Mononuclear cell (primary cell): ENCODE data around the gene LAMA5. TPM values are rescaled to one million over a fixed set of nuclear protein-coding genes. Genes with fewer than 3 reads are reported as not detected.

ENCODE experiments used
- H3K27me3 ChIP-seq: 2 replicates; pipeline ENCODE4 v1.6.0; 2011; ENCODE audit warnings: low read length, control low read depth; ENCODE audit not compliant: insufficient read depth
- H3K4me1 ChIP-seq: 2 replicates; pipeline ENCODE4 v1.5.1; 2011; ENCODE audit warnings: mild to moderate bottlenecking, low read length, control low read depth; ENCODE audit not compliant: insufficient read depth
- H3K4me3 ChIP-seq: 2 replicates; pipeline ENCODE4 v1.5.1; 2011; ENCODE audit warnings: mild to moderate bottlenecking, low read length, moderate library complexity
- H3K9me3 ChIP-seq: 2 replicates; pipeline ENCODE4 v1.5.1; 2011; ENCODE audit warnings: low read depth, mild to moderate bottlenecking, control low read depth, low read length
- total RNA-seq: library from RNA; depleted of rRNA; stranded (reverse); fragments of >200 nt; gene quantifications from one replicate; pipeline ENCODE4 v1.2.3, GENCODE V29; 2012

The LAMA5 gene
- total RNA-seq, 1 donor: 1.2 TPM

GRCh38 chr20:62342910-62343309, 24.2 kb downstream of the LAMA5 start:
- peaks cover 5% of the 10 kb centered on the region for H3K4me1 ChIP-seq
- no peaks in the 10 kb centered on the region for H3K27me3 ChIP-seq
- H3K9me3 ChIP-seq: no peaks in the 10 kb centered on the region
- H3K4me3 ChIP-seq: no peak overlapping the region

- no peak overlapping the region for H3K4me3 ChIP-seq
- no peaks in the 10 kb centered on the region for H3K27me3 ChIP-seq
- H3K9me3 ChIP-seq: no peaks in the 10 kb centered on the region
- peaks cover 20% of the 10 kb centered on the region for H3K4me1 ChIP-seq
Measured at GRCh38 chr20:62339647-62340062, 27.5 kb downstream of the LAMA5 start.

GRCh38 chr20:62338294-62338620, 28.9 kb downstream of the LAMA5 start:
- Histone ChIP-seq H3K27me3 (no peaks in the 10 kb centered on the region), H3K9me3 (no peaks in the 10 kb centered on the region), H3K4me3 (no peak overlapping the region), H3K4me1 (peaks cover 20% of the 10 kb centered on the region)

GRCh38 chr20:62337558-62338293, 29.4 kb downstream of the LAMA5 start:
- Histone ChIP-seq H3K9me3 (no peaks in the 10 kb centered on the region), H3K27me3 (no peaks in the 10 kb centered on the region), H3K4me1 (peaks cover 20% of the 10 kb centered on the region), H3K4me3 (no peak overlapping the region)

- no peaks in the 10 kb centered on the region for H3K9me3 ChIP-seq
- no peak overlapping the region for H3K4me3 ChIP-seq
- H3K27me3 ChIP-seq: no peaks in the 10 kb centered on the region
- H3K4me1 ChIP-seq: peaks cover 20% of the 10 kb centered on the region
Measured at GRCh38 chr20:62336775-62337557, 30.1 kb downstream of the LAMA5 start.

GRCh38 chr20:62336329-62336728, 30.8 kb downstream of the LAMA5 start:
- H3K4me1 ChIP-seq: peaks cover 20% of the 10 kb centered on the region
- H3K27me3 ChIP-seq: no peaks in the 10 kb centered on the region
- H3K4me3 ChIP-seq: no peak overlapping the region
- H3K9me3 ChIP-seq: no peaks in the 10 kb centered on the region

- Histone ChIP-seq H3K27me3 (no peaks in the 10 kb centered on the region), H3K4me1 (peaks cover 20% of the 10 kb centered on the region), H3K9me3 (no peaks in the 10 kb centered on the region)
Measured at GRCh38 chr20:62335532-62335931, 31.6 kb downstream of the LAMA5 start.

DNA sequence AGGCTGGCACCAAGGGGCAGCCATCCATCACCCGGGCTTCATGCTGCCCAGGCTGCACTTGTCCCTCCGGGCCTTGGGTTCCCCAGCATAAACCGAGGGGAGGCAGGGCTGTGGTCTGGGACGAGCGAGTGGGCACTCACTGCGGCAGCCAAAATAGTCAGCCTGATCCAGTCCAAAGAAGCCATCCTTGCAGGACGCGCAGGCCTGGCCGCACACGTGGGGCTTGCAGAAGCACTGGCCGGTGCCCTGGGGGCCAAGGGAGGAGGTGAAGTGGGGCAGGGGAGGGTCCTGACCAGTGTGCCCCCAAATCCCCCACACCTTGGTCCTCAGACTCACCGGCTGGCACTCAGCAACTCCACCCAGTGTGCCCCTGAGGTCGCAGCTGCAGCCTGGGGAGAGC, 32.2 kb downstream of the LAMA5 start:
- Histone ChIP-seq H3K9me3 (no peaks in the 10 kb centered on the region), H3K4me1 (peaks cover 20% of the 10 kb centered on the region), H3K27me3 (no peaks in the 10 kb centered on the region), H3K4me3 (no peak overlapping the region)

More at GRCh38 chr20:62335532-62335931, 31.6 kb downstream of the LAMA5 start:
- no peak overlapping the region for H3K4me3 ChIP-seq

DNA sequence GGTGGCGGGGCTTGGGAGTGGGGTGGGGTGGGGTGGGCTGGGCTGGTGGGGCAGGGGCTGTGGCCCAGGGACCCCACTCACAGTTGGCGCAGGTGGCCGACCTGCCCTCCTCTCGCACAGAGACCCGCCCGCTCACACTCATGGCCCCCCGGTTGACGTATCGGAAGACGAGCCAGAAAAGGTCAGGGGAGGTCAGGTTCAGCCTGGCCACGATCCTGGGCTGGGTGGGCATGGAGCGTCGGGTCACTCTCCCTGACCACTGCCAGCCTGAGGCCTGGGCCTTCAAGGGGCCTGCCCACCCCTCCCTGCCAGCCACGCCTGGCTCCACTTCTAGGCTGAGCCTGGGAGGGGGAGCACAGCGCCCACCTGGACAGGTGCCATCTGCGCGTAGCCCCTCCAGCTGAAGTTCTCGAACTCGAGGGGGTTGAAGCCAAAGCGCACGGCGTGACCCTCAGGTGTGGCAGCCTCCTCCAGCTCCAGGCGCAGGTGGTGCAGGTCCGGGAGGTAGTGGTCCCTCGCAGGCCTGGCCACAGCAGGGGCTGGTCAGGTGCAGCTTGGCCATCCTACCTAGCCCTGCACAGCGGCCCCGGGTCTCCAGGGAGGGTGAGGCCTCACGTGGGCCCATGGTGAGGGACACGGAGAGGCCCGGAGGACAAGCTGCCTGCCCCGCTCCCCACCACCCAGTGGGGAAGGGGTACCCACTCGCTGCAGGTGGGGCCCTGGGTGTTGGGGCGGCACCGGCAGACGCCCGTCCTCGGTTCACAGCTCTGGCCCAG, 33.1 kb downstream of the LAMA5 start:
- Histone ChIP-seq H3K4me1 (peaks cover 20% of the 10 kb centered on the region), H3K4me3 (no peak overlapping the region), H3K27me3 (no peaks in the 10 kb centered on the region), H3K9me3 (no peaks in the 10 kb centered on the region)

DNA sequence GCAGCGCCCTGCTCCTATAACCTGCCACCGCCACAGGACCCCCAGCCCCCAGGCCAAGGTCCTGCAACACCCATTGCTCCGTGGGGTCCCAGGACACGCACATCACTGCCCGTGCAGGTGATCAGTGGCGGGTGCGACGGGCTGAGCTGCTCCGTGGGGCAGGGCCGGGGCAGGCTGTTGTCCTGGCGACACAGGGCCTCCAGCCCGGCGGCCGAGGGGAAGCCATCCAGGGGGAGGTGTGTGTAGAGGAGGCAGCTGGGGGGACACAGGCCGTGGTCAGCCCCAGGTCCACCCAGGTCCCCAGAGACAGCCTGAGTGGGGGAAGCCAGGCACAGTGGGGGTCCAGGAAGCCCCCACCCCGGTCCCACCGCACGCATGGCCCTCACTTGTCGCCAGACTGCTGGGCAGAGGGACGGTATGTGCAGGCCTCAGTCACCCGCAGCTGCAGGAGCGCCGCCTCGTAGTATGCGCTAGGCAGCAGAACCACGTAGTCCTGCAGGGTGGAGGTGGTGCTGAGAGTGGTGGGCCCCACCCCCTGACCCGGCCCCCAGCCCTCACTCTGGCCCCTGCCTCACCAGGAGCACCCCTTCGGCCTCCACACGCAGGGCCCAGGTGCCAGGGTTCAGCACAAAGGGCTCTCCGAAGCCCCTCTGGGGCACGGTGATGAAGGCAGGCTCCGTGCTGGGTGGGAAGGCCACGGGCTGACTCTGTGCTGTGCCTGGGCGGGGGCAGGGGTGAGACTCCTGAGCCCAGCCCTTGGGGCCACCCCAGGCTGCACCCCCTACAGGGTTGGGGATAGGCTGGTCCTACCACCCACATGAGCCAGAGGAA, 33.9 kb downstream of the LAMA5 start:
- Histone ChIP-seq H3K27me3 (no peaks in the 10 kb centered on the region), H3K4me1 (peaks cover 16% of the 10 kb centered on the region), H3K4me3 (no peak overlapping the region), H3K9me3 (no peaks in the 10 kb centered on the region)

- Histone ChIP-seq H3K4me3 (no peak overlapping the region), H3K4me1 (peaks cover 10% of the 10 kb centered on the region), H3K27me3 (no peaks in the 10 kb centered on the region), H3K9me3 (no peaks in the 10 kb centered on the region)
Measured at GRCh38 chr20:62332421-62332820, 34.7 kb downstream of the LAMA5 start.

DNA sequence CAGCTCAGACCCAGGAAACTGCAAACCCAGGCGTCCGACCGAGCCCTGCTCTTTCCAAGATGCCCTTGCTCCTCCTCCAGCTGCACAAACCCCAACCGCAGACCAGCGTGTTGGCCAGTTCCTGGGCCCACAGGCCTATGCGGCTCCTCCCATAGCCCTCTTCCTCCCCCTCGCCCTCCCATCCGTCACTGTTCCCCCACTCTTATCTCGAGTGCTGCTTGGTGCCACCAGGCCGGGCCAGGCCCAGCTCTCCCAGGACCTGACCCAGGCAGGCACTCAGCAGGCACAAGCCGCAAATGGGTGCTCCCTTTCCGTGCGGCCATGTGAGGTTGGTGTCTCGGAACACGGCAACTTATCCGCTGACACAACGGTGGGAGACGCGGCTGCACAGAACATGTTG, 35.8 kb downstream of the LAMA5 start:
- Histone ChIP-seq H3K4me3 (no peak overlapping the region), H3K27me3 (no peaks in the 10 kb centered on the region), H3K4me1 (no peaks in the 10 kb centered on the region), H3K9me3 (no peaks in the 10 kb centered on the region)

DNA sequence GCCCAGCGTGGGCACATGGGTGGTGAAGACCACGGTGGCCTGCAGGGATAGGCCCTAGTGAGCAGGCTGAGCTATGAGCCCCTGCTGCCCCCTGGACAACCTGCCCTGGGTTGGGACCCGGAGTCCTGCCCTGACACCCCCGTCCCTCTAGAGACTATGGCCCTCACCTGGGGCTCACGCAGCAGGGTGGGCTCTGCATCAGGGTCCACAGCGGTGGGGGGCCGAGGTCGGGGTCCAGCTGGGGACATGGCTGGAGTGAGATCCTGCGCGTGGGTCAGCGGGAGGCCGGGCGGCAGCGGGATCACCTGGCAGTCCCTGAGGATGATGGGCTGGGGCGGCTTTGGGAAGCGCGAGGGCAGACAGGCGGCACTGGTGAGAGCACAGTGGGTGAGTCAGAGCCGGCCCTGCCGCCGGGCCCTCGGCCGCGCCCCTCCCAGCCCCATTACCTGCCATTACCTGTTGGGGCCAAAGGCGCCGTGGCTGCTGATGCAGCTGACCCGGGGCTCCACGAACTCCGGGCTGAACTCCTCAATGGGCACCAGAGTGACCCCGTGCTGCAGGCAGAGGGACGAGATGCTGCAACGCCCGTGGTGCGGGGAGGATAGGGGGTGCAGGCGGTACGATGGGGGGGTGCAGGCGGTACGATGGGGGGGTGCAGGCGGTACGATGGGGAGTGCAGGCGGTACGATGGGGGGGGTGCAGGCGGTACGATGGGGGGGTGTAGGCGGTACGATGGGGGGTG, 36.4 kb downstream of the LAMA5 start:
- Histone ChIP-seq H3K9me3 (no peaks in the 10 kb centered on the region), H3K27me3 (no peaks in the 10 kb centered on the region), H3K4me1 (no peaks in the 10 kb centered on the region), H3K4me3 (no peak overlapping the region)
